Stimulated activated naive CD8-positive, alpha-beta T cell treated with anti-CD3 and anti-CD28 coated beads, Interleukin-15, Interleukin-2, amounts not matched to agents 100 ng/mL and 50 ng/mL, for 24 hours (primary cell): ENCODE data around the gene POTEF.
"Not testable (repeated sequence)": the region's sequence is repeated elsewhere in the genome, so short reads cannot be mapped to it uniquely, and the experiment has no call there.

ENCODE experiments used
- H3K27ac Mint-ChIP-seq: one replicate; pipeline ENCODE4 v1.8.0; 2021; ENCODE audit warnings: mild to moderate bottlenecking, mixed read lengths
- H3K27me3 Mint-ChIP-seq: one replicate; pipeline ENCODE4 v1.8.0; 2021; ENCODE audit warnings: mixed read lengths
- H3K36me3 Mint-ChIP-seq: one replicate; pipeline ENCODE4 v1.8.0; 2021; ENCODE audit warnings: low read depth, mixed read lengths
- H3K4me1 Mint-ChIP-seq: one replicate; pipeline ENCODE4 v1.8.0; 2021; ENCODE audit warnings: low read depth, mixed read lengths
- H3K4me3 Mint-ChIP-seq: one replicate; pipeline ENCODE4 v1.8.0; 2021; ENCODE audit warnings: mild to moderate bottlenecking, mixed read lengths
- H3K9me3 Mint-ChIP-seq: one replicate; pipeline ENCODE4 v1.8.0; 2021; ENCODE audit warnings: mixed read lengths

The POTEF gene

GRCh38 chr2:130129120-130129829, at the start of gene POTEF:
TSS of gene POTEF (minus strand) at chr2:130129222. CDS start at chr2:130120515, 8,707 bp downstream.
- not testable (repeated sequence) for H3K27me3 Mint-ChIP-seq

GRCh38 chr2:130174866-130175265, 45.8 kb upstream of the POTEF start:
- H3K9me3 Mint-ChIP-seq, H3K4me1 Mint-ChIP-seq, H3K27me3 Mint-ChIP-seq, H3K4me3 Mint-ChIP-seq, H3K27ac Mint-ChIP-seq: not testable (repeated sequence)
- H3K36me3 Mint-ChIP-seq = peaks cover 39% of the 10 kb centered on the region

More at GRCh38 chr2:130129120-130129829, at the start of gene POTEF:
- not testable (repeated sequence) for H3K36me3 Mint-ChIP-seq, H3K4me3 Mint-ChIP-seq, H3K27ac Mint-ChIP-seq, H3K4me1 Mint-ChIP-seq, H3K9me3 Mint-ChIP-seq

- H3K36me3 Mint-ChIP-seq = peaks cover 61% of the 10 kb centered on the region
- H3K27ac Mint-ChIP-seq = no peak overlapping the region
- no peaks in the 10 kb centered on the region for H3K27me3 Mint-ChIP-seq
- H3K4me3 Mint-ChIP-seq = no peak overlapping the region
- H3K4me1 Mint-ChIP-seq = peaks cover 9% of the 10 kb centered on the region
- no peaks in the 10 kb centered on the region for H3K9me3 Mint-ChIP-seq
These were observed 40.9 kb upstream of the POTEF start for GRCh38 chr2:130169896-130170295.

DNA sequence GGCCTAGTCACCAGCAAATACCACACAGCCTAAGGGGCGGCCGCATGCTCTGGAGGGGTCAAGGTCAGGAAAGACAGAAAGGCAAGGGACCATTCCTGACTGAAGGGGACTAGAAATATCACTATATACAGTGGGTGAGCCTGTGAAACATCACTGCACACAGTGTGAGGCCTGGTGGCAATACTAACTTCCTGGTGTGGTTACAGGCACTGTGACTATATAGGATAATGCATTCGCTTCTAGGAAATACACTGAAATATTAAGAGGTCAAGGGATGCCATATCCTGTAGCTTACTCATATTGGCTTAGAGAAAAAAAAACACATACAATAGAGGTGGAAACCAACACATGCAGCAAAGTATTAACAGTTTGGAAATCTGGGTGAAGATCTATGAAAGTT, 40.1 kb upstream of the POTEF start:
- peaks cover 68% of the 10 kb centered on the region for H3K36me3 Mint-ChIP-seq
- H3K9me3 Mint-ChIP-seq, H3K4me1 Mint-ChIP-seq, H3K4me3 Mint-ChIP-seq, H3K27me3 Mint-ChIP-seq, H3K27ac Mint-ChIP-seq: not testable (repeated sequence)

- not testable (repeated sequence) for H3K27me3 Mint-ChIP-seq, H3K9me3 Mint-ChIP-seq, H3K4me1 Mint-ChIP-seq, H3K27ac Mint-ChIP-seq, H3K4me3 Mint-ChIP-seq
- peaks cover 52% of the 10 kb centered on the region for H3K36me3 Mint-ChIP-seq
These were observed 37.6 kb upstream of the POTEF start for GRCh38 chr2:130166611-130167010.

- Mint-ChIP-seq H3K4me3 (no peak overlapping the region), H3K27ac (no peak overlapping the region), H3K9me3 (no peaks in the 10 kb centered on the region), H3K4me1 (peaks cover 9% of the 10 kb centered on the region), H3K27me3 (no peaks in the 10 kb centered on the region), H3K36me3 (peaks cover 47% of the 10 kb centered on the region)
These were observed 36.4 kb upstream of the POTEF start for GRCh38 chr2:130165293-130166016.

DNA sequence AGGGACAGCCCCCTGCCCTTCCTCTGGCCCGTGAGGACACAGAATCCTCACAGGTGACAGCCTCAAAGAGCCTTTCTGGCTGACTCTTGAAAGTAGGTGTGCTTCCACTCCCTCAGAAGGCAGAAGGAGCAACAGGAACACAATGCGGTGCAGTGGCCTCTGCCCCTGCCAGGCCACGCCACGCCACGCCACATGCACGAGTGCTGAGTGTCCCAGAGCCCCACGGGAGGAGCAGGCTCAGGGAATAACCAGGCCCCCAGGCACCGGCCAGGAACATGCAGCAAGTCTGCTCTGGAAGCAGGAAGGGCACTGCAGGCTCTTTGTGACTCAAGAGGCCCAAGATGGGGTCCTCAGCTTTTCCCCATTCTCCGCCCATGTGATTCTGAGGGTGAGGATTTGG, 33.9 kb upstream of the POTEF start:
- H3K27me3 Mint-ChIP-seq = no peaks in the 10 kb centered on the region
- H3K4me3 Mint-ChIP-seq = no peak overlapping the region
- H3K36me3 Mint-ChIP-seq = peaks cover 46% of the 10 kb centered on the region
- H3K4me1 Mint-ChIP-seq = peaks cover 15% of the 10 kb centered on the region
- no peaks in the 10 kb centered on the region for H3K9me3 Mint-ChIP-seq
- H3K27ac Mint-ChIP-seq = no peak overlapping the region

DNA sequence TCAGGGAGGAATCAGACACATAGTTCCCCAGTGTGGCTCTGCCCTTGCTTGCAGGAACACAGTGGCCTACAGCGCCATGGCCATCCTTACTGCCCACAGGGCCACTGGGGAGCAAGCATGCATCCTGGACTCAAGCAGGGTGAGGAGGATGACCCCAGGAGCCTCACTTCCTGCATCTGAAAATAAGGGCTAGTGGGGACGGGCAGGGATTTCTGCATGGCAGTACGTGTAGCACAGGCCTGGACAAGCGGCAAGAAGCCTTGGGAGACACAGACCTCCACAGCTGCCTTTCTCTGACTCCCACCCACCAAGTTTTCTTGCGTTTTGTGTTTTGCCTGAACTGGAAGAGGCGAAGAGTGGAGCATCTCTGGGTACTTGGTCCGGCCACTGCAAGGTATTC, 33.5 kb upstream of the POTEF start:
- H3K4me3 Mint-ChIP-seq, H3K9me3 Mint-ChIP-seq, H3K27ac Mint-ChIP-seq, H3K27me3 Mint-ChIP-seq: not testable (repeated sequence)
- H3K4me1 Mint-ChIP-seq = peaks cover 20% of the 10 kb centered on the region
- H3K36me3 Mint-ChIP-seq = peaks cover 42% of the 10 kb centered on the region

GRCh38 chr2:130160838-130161705, 32.0 kb upstream of the POTEF start:
- H3K9me3 Mint-ChIP-seq, H3K27me3 Mint-ChIP-seq, H3K27ac Mint-ChIP-seq, H3K4me3 Mint-ChIP-seq: not testable (repeated sequence)
- peaks cover 35% of the 10 kb centered on the region for H3K36me3 Mint-ChIP-seq
- H3K4me1 Mint-ChIP-seq = peaks cover 15% of the 10 kb centered on the region

GRCh38 chr2:130160131-130160530, 31.1 kb upstream of the POTEF start:
- Mint-ChIP-seq H3K4me1 (peaks cover 15% of the 10 kb centered on the region), H3K36me3 (peaks cover 29% of the 10 kb centered on the region), H3K27ac (no peak overlapping the region), H3K4me3 (no peak overlapping the region), H3K27me3 (no peaks in the 10 kb centered on the region), H3K9me3 (no peaks in the 10 kb centered on the region)

- not testable (repeated sequence) for H3K27me3 Mint-ChIP-seq, H3K9me3 Mint-ChIP-seq
- H3K4me1 Mint-ChIP-seq = peaks cover 15% of the 10 kb centered on the region
These were observed 30.4 kb upstream of the POTEF start for GRCh38 chr2:130159376-130159775.

DNA sequence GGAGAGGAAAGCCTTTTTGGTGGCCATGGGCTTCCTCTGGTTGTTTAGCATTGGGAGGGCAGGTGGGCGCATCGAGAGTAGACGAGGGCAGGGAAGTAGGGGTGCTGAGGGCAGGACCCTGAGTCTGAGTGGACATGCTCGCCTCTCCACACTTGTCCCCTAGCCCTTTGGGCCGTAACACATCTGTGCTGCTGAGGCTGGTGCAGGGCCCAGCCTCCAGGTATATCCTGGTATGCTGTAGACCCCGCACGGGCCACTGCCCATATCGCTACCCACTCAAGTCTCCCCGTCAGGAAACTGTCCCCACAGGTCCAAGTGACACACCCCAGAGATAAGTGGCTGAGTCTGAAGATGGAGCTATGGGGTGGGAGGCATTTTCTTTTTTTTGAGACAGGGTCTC, 29.6 kb upstream of the POTEF start:
- H3K9me3 Mint-ChIP-seq = no peaks in the 10 kb centered on the region
- H3K4me3 Mint-ChIP-seq = no peak overlapping the region
- peaks cover 15% of the 10 kb centered on the region for H3K4me1 Mint-ChIP-seq
- no peak overlapping the region for H3K27ac Mint-ChIP-seq
- H3K27me3 Mint-ChIP-seq = no peaks in the 10 kb centered on the region
- H3K36me3 Mint-ChIP-seq = peaks cover 21% of the 10 kb centered on the region

More at GRCh38 chr2:130159376-130159775, 30.4 kb upstream of the POTEF start:
- H3K27ac Mint-ChIP-seq, H3K4me3 Mint-ChIP-seq: not testable (repeated sequence)
- peaks cover 24% of the 10 kb centered on the region for H3K36me3 Mint-ChIP-seq

GRCh38 chr2:130157825-130158514, 28.9 kb upstream of the POTEF start:
- H3K27me3 Mint-ChIP-seq, H3K9me3 Mint-ChIP-seq, H3K4me3 Mint-ChIP-seq: not testable (repeated sequence)
- H3K27ac Mint-ChIP-seq = peak overlapping the region; percentile 31
- H3K36me3 Mint-ChIP-seq = peaks cover 24% of the 10 kb centered on the region
- peaks cover 15% of the 10 kb centered on the region for H3K4me1 Mint-ChIP-seq

DNA sequence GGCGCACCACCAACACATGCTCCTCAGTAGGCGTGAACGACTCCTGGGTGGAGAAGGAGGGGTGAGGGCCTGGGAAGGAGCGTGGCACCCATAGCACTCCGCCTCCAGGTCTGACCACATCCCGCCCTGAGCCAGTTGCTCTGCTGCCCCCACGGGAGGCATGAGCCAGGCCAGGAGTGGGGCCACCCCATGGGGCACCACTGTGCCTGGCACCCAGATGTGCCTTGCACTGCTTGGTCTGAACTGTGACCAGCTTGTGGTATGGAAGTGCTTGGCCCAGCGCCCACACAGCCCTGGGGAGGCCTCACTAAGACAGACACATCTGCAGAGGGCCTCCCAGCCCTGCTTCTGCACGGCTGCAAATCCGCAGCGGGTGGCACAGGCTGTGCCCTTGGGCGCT, 28.3 kb upstream of the POTEF start:
- H3K27ac Mint-ChIP-seq, H3K27me3 Mint-ChIP-seq, H3K9me3 Mint-ChIP-seq, H3K4me3 Mint-ChIP-seq: not testable (repeated sequence)
- Mint-ChIP-seq H3K4me1 (peaks cover 15% of the 10 kb centered on the region), H3K36me3 (peaks cover 27% of the 10 kb centered on the region)

DNA sequence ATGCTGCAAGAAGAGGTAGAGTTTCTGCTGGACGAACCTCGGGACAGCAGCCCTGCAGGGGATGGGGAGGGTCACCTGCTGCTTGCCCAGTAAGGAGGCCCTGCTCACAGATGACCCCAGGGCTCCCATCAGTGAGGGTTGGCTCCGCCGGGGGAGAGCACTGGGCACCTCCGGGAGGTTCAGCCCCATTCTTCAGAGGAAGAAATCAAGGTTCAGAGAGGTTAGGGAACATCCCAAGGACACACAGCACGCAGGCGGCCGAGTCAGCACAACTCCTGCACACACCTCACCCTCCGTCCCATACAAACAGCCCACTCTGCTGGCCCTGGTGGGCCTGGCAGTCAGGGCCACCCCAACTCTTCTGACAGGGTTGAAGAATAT, 27.6 kb upstream of the POTEF start:
- Mint-ChIP-seq H3K4me3 (no peak overlapping the region), H3K36me3 (peaks cover 28% of the 10 kb centered on the region), H3K9me3 (no peaks in the 10 kb centered on the region), H3K27me3 (no peaks in the 10 kb centered on the region), H3K27ac (no peak overlapping the region), H3K4me1 (peaks cover 15% of the 10 kb centered on the region)
